Measurements from ENCODE around the gene SF3B2.

- TF ChIP-seq, protein P1, sequence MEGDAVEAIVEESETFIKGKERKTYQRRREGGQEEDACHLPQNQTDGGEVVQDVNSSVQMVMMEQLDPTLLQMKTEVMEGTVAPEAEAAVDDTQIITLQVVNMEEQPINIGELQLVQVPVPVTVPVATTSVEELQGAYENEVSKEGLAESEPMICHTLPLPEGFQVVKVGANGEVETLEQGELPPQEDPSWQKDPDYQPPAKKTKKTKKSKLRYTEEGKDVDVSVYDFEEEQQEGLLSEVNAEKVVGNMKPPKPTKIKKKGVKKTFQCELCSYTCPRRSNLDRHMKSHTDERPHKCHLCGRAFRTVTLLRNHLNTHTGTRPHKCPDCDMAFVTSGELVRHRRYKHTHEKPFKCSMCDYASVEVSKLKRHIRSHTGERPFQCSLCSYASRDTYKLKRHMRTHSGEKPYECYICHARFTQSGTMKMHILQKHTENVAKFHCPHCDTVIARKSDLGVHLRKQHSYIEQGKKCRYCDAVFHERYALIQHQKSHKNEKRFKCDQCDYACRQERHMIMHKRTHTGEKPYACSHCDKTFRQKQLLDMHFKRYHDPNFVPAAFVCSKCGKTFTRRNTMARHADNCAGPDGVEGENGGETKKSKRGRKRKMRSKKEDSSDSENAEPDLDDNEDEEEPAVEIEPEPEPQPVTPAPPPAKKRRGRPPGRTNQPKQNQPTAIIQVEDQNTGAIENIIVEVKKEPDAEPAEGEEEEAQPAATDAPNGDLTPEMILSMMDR (conservative IDR thresholded peaks at IDR 0.05 in 1 of 2, IDR thresholded peaks at IDR 0.05 in 1 of 2; ENCODE audit: low read depth in 1 of 2, low read length in 2 of 2) = no peak
- TF ChIP-seq EZH2 (IDR thresholded peaks at IDR 0.05; ENCODE audit: low read length, missing control alignments) = no peak
These were observed 29.3 kb downstream of the SF3B2 start for GRCh38 chr11:66081505-66081904.
